H1 (cell line): ENCODE results near the gene RCSD1. TPM values are rescaled to one million over a fixed set of nuclear protein-coding genes. Genes with fewer than 3 reads are reported as not detected.

ENCODE experiments used
- CTCF ChIA-PET: fragments of 300-600 bp; sonication (Branson Sonifier 250); formaldehyde crosslinking; loops from one replicate; lab custom pipeline; 2021; ENCODE audit not compliant: partially characterized antibody; lab: Charles Lee
- POLR2A ChIA-PET: fragments of 300-600 bp; sonication (Branson Sonifier 250); formaldehyde crosslinking; loops from one replicate; lab custom pipeline; 2021; ENCODE audit warnings: inconsistent platforms; ENCODE audit not compliant: partially characterized antibody; lab: Charles Lee
- DNase-seq, 2 experiments: peaks; one replicate each; pipeline versions ENCODE4 v3.0.0 to v3.0.0-alpha.2; 2010 to 2022; ENCODE audit warnings: low spot score in 2 of 2, low read depth in 1 of 2, mixed read lengths in 1 of 2
- FAIRE-seq: peaks from 2 replicates; lab custom pipeline; 2011; peaks lifted over from hg19 to GRCh38; lab: Jason Lieb, UNC
- H2AFZ ChIP-seq: 2 replicates; pipeline ENCODE4 v1.8.1; 2012; ENCODE audit warnings: low read length, inconsistent platforms
- H2AK5ac ChIP-seq: 2 replicates; pipeline ENCODE4 v1.6.1; 2013; ENCODE audit warnings: low read depth, low read length
- H2BK120ac ChIP-seq: replicated peaks from 2 replicates; pipeline ENCODE3; 2013; ENCODE audit warnings: low read depth, low read length, inconsistent platforms
- H2BK12ac ChIP-seq: 2 replicates; pipeline ENCODE4 v1.6.1; 2013; ENCODE audit warnings: low read depth, low read length
- H2BK15ac ChIP-seq: 2 replicates; pipeline ENCODE4 v1.6.1; 2013; ENCODE audit warnings: low read length
- H2BK20ac ChIP-seq: 2 replicates; pipeline ENCODE4 v1.6.1; 2013; ENCODE audit warnings: low read length
- H2BK5ac ChIP-seq: 2 replicates; pipeline ENCODE4 v1.6.1; 2013; ENCODE audit warnings: low read depth, low read length
- H3K14ac ChIP-seq: 2 replicates; pipeline ENCODE4 v1.6.1; 2013; ENCODE audit warnings: inconsistent platforms; ENCODE audit not compliant: insufficient read length
- H3K18ac ChIP-seq: 2 replicates; pipeline ENCODE4 v1.6.1; 2013; ENCODE audit warnings: low read length; ENCODE audit errors: extremely low read depth
- H3K23ac ChIP-seq: 2 replicates; pipeline ENCODE4 v1.6.1; 2013; ENCODE audit warnings: inconsistent platforms; ENCODE audit not compliant: insufficient read length
- H3K23me2 ChIP-seq: 2 replicates; pipeline ENCODE4 v1.6.1; 2013; ENCODE audit warnings: low read depth, low read length
- H3K27ac ChIP-seq: 2 replicates; pipeline ENCODE4 v1.6.1; 2011; ENCODE audit warnings: low read depth, low read length, inconsistent platforms
- H3K27me3 ChIP-seq, 4 experiments: replicated peaks in 1 of 4; 1 replicate in 1 of 4; 2 replicates in 3 of 4; pipeline versions ENCODE4 v1.6.1 to v1.8.1; 2011 to 2013; ENCODE audit warnings: low read length in 3 of 4, mild to moderate bottlenecking in 3 of 4, inconsistent platforms in 2 of 4, mixed read lengths in 2 of 4, moderate library complexity in 1 of 4; ENCODE audit not compliant: control insufficient read depth in 3 of 4, insufficient read depth in 3 of 4; ENCODE audit errors: extremely low read depth in 1 of 4
- H3K36me3 ChIP-seq, 4 experiments: 2 replicates each; pipeline versions ENCODE4 v1.6.1 to v1.8.1; 2011 to 2013; ENCODE audit warnings: mild to moderate bottlenecking in 4 of 4, low read length in 3 of 4, moderate library complexity in 2 of 4, control low read depth in 1 of 4, inconsistent platforms in 1 of 4; ENCODE audit not compliant: insufficient read depth in 4 of 4, control insufficient read depth in 2 of 4
- H3K4ac ChIP-seq: replicated peaks from 2 replicates; pipeline ENCODE3; 2013; ENCODE audit warnings: low read length, low read depth, mixed read lengths, inconsistent platforms; ENCODE audit not compliant: insufficient read length
- H3K4me1 ChIP-seq, 4 experiments: replicated peaks in 1 of 4; 1 replicate in 1 of 4; 2 replicates in 3 of 4; pipeline versions ENCODE4 v1.6.1 to v1.8.1; 2011 to 2013; ENCODE audit warnings: low read length in 3 of 4, inconsistent platforms in 2 of 4, mixed read lengths in 1 of 4; ENCODE audit not compliant: insufficient read depth in 4 of 4, control insufficient read depth in 3 of 4
- H3K4me2 ChIP-seq, 2 experiments: 2 replicates each; pipeline versions ENCODE4 v1.6.1 to v1.8.1; 2011 to 2013; ENCODE audit warnings: low read depth in 2 of 2, low read length in 2 of 2, control low read depth in 1 of 2, inconsistent platforms in 1 of 2, mild to moderate bottlenecking in 1 of 2; ENCODE audit not compliant: insufficient read depth in 1 of 2
- H3K4me3 ChIP-seq, 4 experiments: fragments of 200-600, 300-600 bp in 1 of 4; sonication (generic), shearing (Covaris generic), sonication (Bioruptor Twin) in 1 of 4; 2 replicates each; pipeline versions ENCODE4 v1.5.1 to v1.8.1; 2011 to 2016; ENCODE audit warnings: low read length in 4 of 4, low read depth in 3 of 4, control low read depth in 2 of 4, inconsistent platforms in 2 of 4, mild to moderate bottlenecking in 2 of 4, mixed read lengths in 1 of 4, moderate library complexity in 1 of 4; ENCODE audit not compliant: insufficient read depth in 2 of 4; ENCODE audit errors: extremely low read depth in 1 of 4
- H3K56ac ChIP-seq: replicated peaks from 2 replicates; pipeline ENCODE3; 2013; ENCODE audit warnings: low read depth, mild to moderate bottlenecking, mixed read lengths, low read length, inconsistent platforms; ENCODE audit not compliant: insufficient read length
- H3K79me1 ChIP-seq: 2 replicates; pipeline ENCODE4 v1.6.1; 2013; ENCODE audit warnings: low read depth, low read length, control low read depth
- H3K79me2 ChIP-seq, 2 experiments: 2 replicates each; pipeline versions ENCODE4 v1.6.1 to v1.8.1; 2012 to 2013; ENCODE audit warnings: low read length in 2 of 2, mild to moderate bottlenecking in 2 of 2, inconsistent platforms in 1 of 2; ENCODE audit not compliant: insufficient read depth in 2 of 2, control insufficient read depth in 1 of 2
- H3K9ac ChIP-seq, 4 experiments: replicated peaks in 1 of 4; 1 replicate in 1 of 4; 2 replicates in 3 of 4; pipeline versions ENCODE4 v1.6.1 to v1.8.1; 2011 to 2013; ENCODE audit warnings: low read depth in 3 of 4, low read length in 3 of 4, control low read depth in 2 of 4, mild to moderate bottlenecking in 2 of 4, moderate library complexity in 2 of 4, inconsistent platforms in 1 of 4; ENCODE audit errors: extremely low read depth in 1 of 4
- H3K9me3 ChIP-seq, 2 experiments: 2 replicates each; pipeline versions ENCODE4 v1.6.1 to v1.8.1; 2012 to 2013; ENCODE audit warnings: mild to moderate bottlenecking in 2 of 2, moderate library complexity in 2 of 2, control low read depth in 1 of 2, inconsistent platforms in 1 of 2, low read depth in 1 of 2, low read length in 1 of 2, mixed read lengths in 1 of 2; ENCODE audit not compliant: insufficient read depth in 2 of 2
- H4K20me1 ChIP-seq, 2 experiments: replicated peaks in 1 of 2; 2 replicates each; pipeline versions ENCODE3 to v1.8.1; 2011 to 2013; ENCODE audit warnings: inconsistent platforms in 2 of 2, low read length in 2 of 2, mild to moderate bottlenecking in 1 of 2; ENCODE audit not compliant: insufficient read depth in 2 of 2, control insufficient read depth in 1 of 2
- H4K5ac ChIP-seq: 2 replicates; pipeline ENCODE4 v1.6.1; 2013; ENCODE audit warnings: low read length, low read depth, mixed read lengths, inconsistent platforms; ENCODE audit not compliant: insufficient read length
- H4K8ac ChIP-seq: 2 replicates; pipeline ENCODE4 v1.8.0; 2013; ENCODE audit warnings: mild to moderate bottlenecking, moderate library complexity, low read length, inconsistent platforms; ENCODE audit not compliant: insufficient read depth; ENCODE audit errors: extremely low read depth
- H4K91ac ChIP-seq: replicated peaks from 2 replicates; pipeline ENCODE3; 2013; ENCODE audit warnings: low read length, mixed read lengths, inconsistent platforms; ENCODE audit not compliant: insufficient read length
- KDM1A ChIP-seq: fragments of 200-600, 300-600 bp; sonication (generic); IDR thresholded peaks from 2 replicates; pipeline ENCODE4 v1.7.1; 2016; ENCODE audit warnings: mild to moderate bottlenecking, low read length, borderline replicate concordance
- RNF2 ChIP-seq: fragments of 200-900, 300-1000 bp; sonication (generic); IDR thresholded peaks from 2 replicates; pipeline ENCODE4 v1.7.1; 2016; ENCODE audit warnings: borderline replicate concordance, low read depth, mild to moderate bottlenecking, antibody characterized with exemption, low read length; ENCODE audit not compliant: poor library complexity, severe bottlenecking; ENCODE audit errors: missing control alignments
- SAP30 ChIP-seq: fragments of 300-600 bp; sonication (generic); IDR thresholded peaks from 2 replicates; pipeline ENCODE4 v1.7.1; 2012; ENCODE audit warnings: low read length, moderate library complexity, mild to moderate bottlenecking, inconsistent platforms; ENCODE audit not compliant: insufficient read depth, insufficient replicate concordance
- TAF7 ChIP-seq: optimal IDR thresholded peaks from 2 replicates; pipeline ENCODE3; 2011; ENCODE audit warnings: low read depth, mild to moderate bottlenecking, inconsistent platforms, low read length, moderate library complexity, borderline replicate concordance
- WGBS, 2 experiments: shearing (Covaris generic) in 1 of 2; methylation state at CpG; one replicate each; pipeline versions ENCODE4 v1.1.6 to v1.1.7; 2013 to 2015; ENCODE audit warnings: low lambda C conversion rate in 2 of 2, mixed read lengths in 2 of 2, inconsistent platforms in 1 of 2, low coverage in 1 of 2, missing lambda C conversion rate in 1 of 2; ENCODE audit not compliant: insufficient replicate concordance in 2 of 2, insufficient coverage in 1 of 2, insufficient read length in 1 of 2; ENCODE audit errors: extremely low coverage in 1 of 2, missing lambda C conversion rate in 1 of 2; 5-methylcytosine and 5-hydroxymethylcytosine counted together
- polyA plus RNA-seq, 7 experiments: library from polyadenylated mRNA; depleted of rRNA in 3 of 7; stranded (reverse) in 5 of 7; unstranded in 2 of 7; fragments of >200 nt in 5 of 7; fragments of 200-250 nt in 2 of 7; gene quantifications; 1 replicate in 5 of 7; 2 replicates in 1 of 7; 4 replicates in 1 of 7; pipeline versions ENCODE4 v1.2.1 to v1.2.3, GENCODE V29; 2011 to 2013; ENCODE audit warnings: missing spikeins in 2 of 7, mixed read lengths in 2 of 7
- total RNA-seq: library from RNA; stranded (reverse); fragmentation: NEBNext Ultra II Directional; extraction: Animal tissue kit (Norgen Biotek cat#: 25700); gene quantifications from 2 replicates; pipeline ENCODE4 v1.2.1, GENCODE V29; 2021

RCSD1 gene
- total and polyA plus RNA-seq, 2 of the 8 experiments (the other 6 are each of a cell fraction or from before 2014, with no cell fraction given): 0.47 to 0.69 TPM

DNA sequence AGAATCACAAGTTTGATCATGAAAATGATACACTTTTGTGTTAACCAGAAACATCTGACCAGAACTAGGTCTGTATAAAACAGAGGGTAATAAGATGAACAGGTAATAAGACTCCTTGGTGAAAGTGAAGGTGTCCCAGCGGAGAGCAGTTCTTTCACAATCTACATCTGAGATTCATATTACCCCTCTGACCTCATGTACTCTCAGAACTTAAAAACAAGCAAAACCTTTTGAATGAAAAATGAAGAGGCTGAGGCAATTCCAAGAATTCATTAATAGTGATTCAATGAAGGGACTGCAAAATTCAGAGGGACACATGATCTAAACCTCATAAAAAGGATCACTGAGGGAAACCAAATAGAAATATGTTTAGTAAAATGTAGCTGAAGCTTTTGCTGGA is 80.8 kb downstream of the RCSD1 start:
- no peak overlapping the region for H2BK5ac ChIP-seq
- no peak overlapping the region for H2BK20ac ChIP-seq
- no peak overlapping the region for H2AFZ ChIP-seq
- H2AK5ac ChIP-seq: no peak overlapping the region
- H3K9ac ChIP-seq: no peak overlapping the region
- ChIA-PET POLR2A (no interaction called here), CTCF (interaction anchor here (0.6 kb wide), 1 partner anchor 16 kb away, joined by 5 read pairs; no protein-coding TSS in a partner anchor)
- no peak overlapping the region for H3K27ac ChIP-seq
- no peaks in the 10 kb centered on the region for H3K79me1 ChIP-seq
- peaks cover 0 to 10% (median 4%) of the 10 kb centered on the region in 4 experiments; a peak in 5 of 7 replicates for H3K4me1 ChIP-seq
- no peak overlapping the region for H3K14ac ChIP-seq
- H3K79me2 ChIP-seq: no peaks in the 10 kb centered on the region
- DNase-seq: no peak
- 93% methylated on average over 1 of the region's 1 CpG; no CpG with 5 or more reads in 1 of the 2 experiments for WGBS, 2 experiments
- no peaks in the 10 kb centered on the region for H4K20me1 ChIP-seq
- no peak overlapping the region for H3K56ac ChIP-seq
- TF ChIP-seq TAF7: no peak
- TF ChIP-seq RNF2: no peak
- no peak for TF ChIP-seq KDM1A
- TF ChIP-seq SAP30: no peak
- no peaks in the 10 kb centered on the region for H3K9me3 ChIP-seq
- H3K4me2 ChIP-seq: no peak overlapping the region
- no peaks in the 10 kb centered on the region for H3K36me3 ChIP-seq
- H3K4ac ChIP-seq: no peak overlapping the region
- no peak overlapping the region for H4K8ac ChIP-seq
- FAIRE-seq: no peak
- H4K5ac ChIP-seq: no peak overlapping the region
- peaks cover 0 to 13% (median 9%) of the 10 kb centered on the region in 4 experiments; a peak in 6 of 7 replicates for H3K27me3 ChIP-seq
- H3K23me2 ChIP-seq: peaks cover 6% of the 10 kb centered on the region
- H4K91ac ChIP-seq: no peak overlapping the region
- H3K4me3 ChIP-seq: no peak overlapping the region
- no peak overlapping the region for H2BK12ac ChIP-seq
- H3K18ac ChIP-seq: no peak overlapping the region
- H3K23ac ChIP-seq: no peak overlapping the region
- H2BK120ac ChIP-seq: no peak overlapping the region
- no peak overlapping the region for H2BK15ac ChIP-seq
